ENCODE measurements around the gene RBFOX2.
"Not testable (repeated sequence)": the region's sequence is repeated elsewhere in the genome, so short reads cannot be mapped to it uniquely, and the experiment has no call there.

The RBFOX2 gene

GRCh38 chr22:35703861-35704584 is 324.6 kb downstream of the RBFOX2 start:
- DNase-seq (ENCODE audit: low read depth in 2 of 2): no peak

GRCh38 chr22:35699852-35700251 is 328.8 kb downstream of the RBFOX2 start:
- DNase-seq (ENCODE audit: low read depth in 2 of 2): not testable (repeated sequence)

DNA sequence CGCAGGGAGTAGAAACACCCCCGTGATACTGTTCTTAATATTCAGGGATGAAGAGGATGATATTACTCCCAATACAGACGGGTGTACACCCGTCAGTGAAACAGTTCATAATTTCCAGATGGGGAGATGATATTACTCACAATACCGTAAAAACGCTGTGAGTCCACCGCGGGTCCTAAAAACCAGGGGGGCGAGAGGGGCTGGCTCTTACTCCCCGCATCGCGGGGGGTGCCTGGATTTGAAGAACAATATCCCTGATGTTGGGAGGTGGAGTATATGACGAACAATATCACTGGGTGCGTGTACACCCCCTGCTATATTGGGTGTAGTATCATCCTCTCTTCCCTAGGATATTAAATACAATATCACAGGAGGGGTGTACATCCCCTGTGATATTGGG is 331.5 kb downstream of the RBFOX2 start:
- no peak for DNase-seq (ENCODE audit: low read depth in 2 of 2)

GRCh38 chr22:35695202-35695601 is 333.4 kb downstream of the RBFOX2 start:
- DNase-seq (ENCODE audit: low read depth in 2 of 2): no peak

DNA sequence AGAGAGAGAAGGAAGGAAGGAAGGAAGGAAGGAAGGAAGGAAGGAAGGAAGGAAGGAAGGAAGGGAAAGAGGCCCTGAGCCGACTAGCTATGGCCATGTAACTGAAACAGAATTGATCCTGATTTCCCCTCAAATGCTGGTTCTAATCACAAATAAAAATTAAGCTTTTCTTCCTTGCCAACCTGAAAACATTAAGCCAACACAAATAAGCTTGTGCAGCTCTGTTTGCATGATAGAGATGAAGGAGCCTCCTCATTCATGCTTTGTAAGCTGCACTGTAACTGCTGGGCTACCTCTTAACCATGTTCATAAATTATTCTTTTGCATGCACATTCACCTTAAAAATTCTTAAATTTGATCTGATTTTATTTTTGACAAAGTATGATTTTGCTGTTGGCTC is 338.6 kb downstream of the RBFOX2 start:
- no peak for DNase-seq (ENCODE audit: low read depth in 2 of 2)

DNA sequence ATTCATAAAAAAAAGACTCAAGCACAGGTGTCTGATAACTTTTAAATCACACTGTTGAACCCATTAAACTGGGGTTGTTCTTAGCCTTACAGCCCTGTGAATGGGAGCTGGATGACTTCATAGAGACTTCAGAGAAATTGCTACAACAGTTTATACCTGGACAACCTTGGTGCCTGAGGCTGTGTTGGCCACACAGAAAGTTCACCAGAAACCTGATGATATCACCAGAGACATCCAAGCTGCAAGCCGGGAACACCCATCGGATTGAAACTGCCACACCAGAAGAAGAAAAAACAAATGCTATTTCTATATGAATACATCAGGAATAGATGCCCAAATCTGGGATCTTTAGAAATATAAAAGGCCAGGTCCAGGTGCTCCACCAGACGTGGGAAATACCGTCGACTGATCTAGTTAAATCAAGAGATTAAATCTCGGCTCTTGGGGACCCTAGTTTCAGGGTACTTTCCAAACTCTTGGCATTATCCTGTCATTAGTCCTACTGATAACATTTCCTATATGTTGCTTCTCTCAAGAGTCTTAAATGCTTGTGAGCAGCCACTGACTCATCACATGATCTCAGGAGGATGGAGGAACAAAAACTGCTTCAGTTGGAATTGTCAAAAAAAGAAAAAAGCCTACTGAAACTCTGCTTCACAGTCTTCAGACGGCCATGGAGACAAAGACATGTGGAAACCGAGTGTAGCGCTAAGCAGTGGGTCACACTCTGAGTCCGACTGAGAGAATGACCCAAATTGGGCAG is 339.5 kb downstream of the RBFOX2 start:
- DNase-seq (ENCODE audit: low read depth in 2 of 2): no peak
